ENCODE data around the gene MAP2K3. TPM values are rescaled to one million over a fixed set of nuclear protein-coding genes. Genes with fewer than 3 reads are reported as not detected.
"Not testable (repeated sequence)": the region's sequence is repeated elsewhere in the genome, so short reads cannot be mapped to it uniquely, and the experiment has no call there.

MAP2K3 gene
- total RNA-seq, 1 donor from 2014 or later, result 11.5 TPM

- not testable (repeated sequence) for H3K4me1 ChIP-seq (ENCODE audit: control insufficient read depth in 3 of 3, insufficient read depth in 3 of 3, low read length in 3 of 3); H3K9ac ChIP-seq (ENCODE audit: low read depth in 1 of 3, low read length in 3 of 3); H3K27me3 ChIP-seq (ENCODE audit: control insufficient read depth in 3 of 3, insufficient read depth in 3 of 3, low read length in 3 of 3); H3K27ac ChIP-seq (ENCODE audit: low read depth, low read length); H3K36me3 ChIP-seq (ENCODE audit: control insufficient read depth in 3 of 3, insufficient read depth in 3 of 3, low read length in 3 of 3); H3K4me3 ChIP-seq (ENCODE audit: low read length in 3 of 3); H3K9me3 ChIP-seq (ENCODE audit: control insufficient read depth in 3 of 3, low read length in 3 of 3)
Measured at GRCh38 chr17:21349358-21350050, 65.0 kb downstream of the MAP2K3 start.

GRCh38 chr17:21350495-21350894 lies 66.0 kb downstream of the MAP2K3 start:
- H3K9ac ChIP-seq (ENCODE audit: low read depth in 1 of 3, low read length in 3 of 3); H3K9me3 ChIP-seq (ENCODE audit: control insufficient read depth in 3 of 3, low read length in 3 of 3); H3K27me3 ChIP-seq (ENCODE audit: control insufficient read depth in 3 of 3, insufficient read depth in 3 of 3, low read length in 3 of 3); H3K27ac ChIP-seq (ENCODE audit: low read depth, low read length); H3K4me1 ChIP-seq (ENCODE audit: control insufficient read depth in 3 of 3, insufficient read depth in 3 of 3, low read length in 3 of 3); H3K4me3 ChIP-seq (ENCODE audit: low read length in 3 of 3); H3K36me3 ChIP-seq (ENCODE audit: control insufficient read depth in 3 of 3, insufficient read depth in 3 of 3, low read length in 3 of 3): not testable (repeated sequence)

GRCh38 chr17:21351366-21352065 lies 67.0 kb downstream of the MAP2K3 start:
- Histone ChIP-seq H3K36me3 (ENCODE audit: control insufficient read depth in 3 of 3, insufficient read depth in 3 of 3, low read length in 3 of 3) (no peaks in the 10 kb centered on the region), H3K9me3 (ENCODE audit: control insufficient read depth in 3 of 3, low read length in 3 of 3) (no peaks in the 10 kb centered on the region), H3K27me3 (ENCODE audit: control insufficient read depth in 3 of 3, insufficient read depth in 3 of 3, low read length in 3 of 3) (peaks cover 0 to 3% (median 0%) of the 10 kb centered on the region in 3 donors), H3K27ac (ENCODE audit: low read depth, low read length) (no peak overlapping the region), H3K4me3 (ENCODE audit: low read length in 3 of 3) (no peak overlapping the region), H3K4me1 (ENCODE audit: control insufficient read depth in 3 of 3, insufficient read depth in 3 of 3, low read length in 3 of 3) (no peaks in the 10 kb centered on the region), H3K9ac (ENCODE audit: low read depth in 1 of 3, low read length in 3 of 3) (no peak overlapping the region)

- Histone ChIP-seq H3K36me3 (ENCODE audit: control insufficient read depth in 3 of 3, insufficient read depth in 3 of 3, low read length in 3 of 3) (no peaks in the 10 kb centered on the region), H3K9ac (ENCODE audit: low read depth in 1 of 3, low read length in 3 of 3) (no peak overlapping the region), H3K27ac (ENCODE audit: low read depth, low read length) (no peak overlapping the region), H3K27me3 (ENCODE audit: control insufficient read depth in 3 of 3, insufficient read depth in 3 of 3, low read length in 3 of 3) (peaks cover 0 to 3% (median 0%) of the 10 kb centered on the region in 3 donors), H3K4me3 (ENCODE audit: low read length in 3 of 3) (no peak overlapping the region), H3K4me1 (ENCODE audit: control insufficient read depth in 3 of 3, insufficient read depth in 3 of 3, low read length in 3 of 3) (no peaks in the 10 kb centered on the region), H3K9me3 (ENCODE audit: control insufficient read depth in 3 of 3, low read length in 3 of 3) (no peaks in the 10 kb centered on the region)
Measured at GRCh38 chr17:21352221-21352980, 67.9 kb downstream of the MAP2K3 start.

GRCh38 chr17:21352981-21353265 lies 68.4 kb downstream of the MAP2K3 start:
- Histone ChIP-seq H3K9ac (ENCODE audit: low read depth in 1 of 3, low read length in 3 of 3) (no peak overlapping the region), H3K9me3 (ENCODE audit: control insufficient read depth in 3 of 3, low read length in 3 of 3) (no peaks in the 10 kb centered on the region), H3K4me1 (ENCODE audit: control insufficient read depth in 3 of 3, insufficient read depth in 3 of 3, low read length in 3 of 3) (peaks cover 0 to 5% (median 0%) of the 10 kb centered on the region in 3 donors), H3K27me3 (ENCODE audit: control insufficient read depth in 3 of 3, insufficient read depth in 3 of 3, low read length in 3 of 3) (peaks cover 0 to 3% (median 0%) of the 10 kb centered on the region in 3 donors), H3K4me3 (ENCODE audit: low read length in 3 of 3) (no peak overlapping the region), H3K27ac (ENCODE audit: low read depth, low read length) (no peak overlapping the region), H3K36me3 (ENCODE audit: control insufficient read depth in 3 of 3, insufficient read depth in 3 of 3, low read length in 3 of 3) (no peaks in the 10 kb centered on the region)

- Histone ChIP-seq H3K4me3 (ENCODE audit: low read length in 3 of 3) (no peak overlapping the region), H3K9ac (ENCODE audit: low read depth in 1 of 3, low read length in 3 of 3) (no peak overlapping the region), H3K9me3 (ENCODE audit: control insufficient read depth in 3 of 3, low read length in 3 of 3) (no peaks in the 10 kb centered on the region), H3K4me1 (ENCODE audit: control insufficient read depth in 3 of 3, insufficient read depth in 3 of 3, low read length in 3 of 3) (peaks cover 2 to 5% (median 3%) of the 10 kb centered on the region in 3 donors), H3K36me3 (ENCODE audit: control insufficient read depth in 3 of 3, insufficient read depth in 3 of 3, low read length in 3 of 3) (no peaks in the 10 kb centered on the region), H3K27ac (ENCODE audit: low read depth, low read length) (no peak overlapping the region), H3K27me3 (ENCODE audit: control insufficient read depth in 3 of 3, insufficient read depth in 3 of 3, low read length in 3 of 3) (peaks cover 0 to 3% (median 0%) of the 10 kb centered on the region in 3 donors)
Measured at GRCh38 chr17:21353326-21354010, 69.0 kb downstream of the MAP2K3 start.

- H3K36me3 ChIP-seq (ENCODE audit: control insufficient read depth in 3 of 3, insufficient read depth in 3 of 3, low read length in 3 of 3), result no peaks in the 10 kb centered on the region
- H3K4me1 ChIP-seq (ENCODE audit: control insufficient read depth in 3 of 3, insufficient read depth in 3 of 3, low read length in 3 of 3), result peaks cover 2 to 11% (median 4%) of the 10 kb centered on the region in 3 donors
- no peak overlapping the region for H3K4me3 ChIP-seq (ENCODE audit: low read length in 3 of 3)
- H3K27me3 ChIP-seq (ENCODE audit: control insufficient read depth in 3 of 3, insufficient read depth in 3 of 3, low read length in 3 of 3), result peaks cover 0 to 3% (median 0%) of the 10 kb centered on the region in 3 donors
- H3K9ac ChIP-seq (ENCODE audit: low read depth in 1 of 3, low read length in 3 of 3), result no peak overlapping the region
- H3K27ac ChIP-seq (ENCODE audit: low read depth, low read length), result no peak overlapping the region
- H3K9me3 ChIP-seq (ENCODE audit: control insufficient read depth in 3 of 3, low read length in 3 of 3), result no peaks in the 10 kb centered on the region
Measured at GRCh38 chr17:21354796-21355385, 70.4 kb downstream of the MAP2K3 start.

GRCh38 chr17:21355586-21355985 lies 71.1 kb downstream of the MAP2K3 start:
- Histone ChIP-seq H3K4me1 (ENCODE audit: control insufficient read depth in 3 of 3, insufficient read depth in 3 of 3, low read length in 3 of 3) (peaks cover 2 to 11% (median 4%) of the 10 kb centered on the region in 3 donors), H3K27me3 (ENCODE audit: control insufficient read depth in 3 of 3, insufficient read depth in 3 of 3, low read length in 3 of 3) (peaks cover 0 to 3% (median 0%) of the 10 kb centered on the region in 3 donors), H3K27ac (ENCODE audit: low read depth, low read length) (no peak overlapping the region), H3K9me3 (ENCODE audit: control insufficient read depth in 3 of 3, low read length in 3 of 3) (no peaks in the 10 kb centered on the region), H3K4me3 (ENCODE audit: low read length in 3 of 3) (no peak overlapping the region), H3K36me3 (ENCODE audit: control insufficient read depth in 3 of 3, insufficient read depth in 3 of 3, low read length in 3 of 3) (no peaks in the 10 kb centered on the region), H3K9ac (ENCODE audit: low read depth in 1 of 3, low read length in 3 of 3) (no peak overlapping the region)

- H3K36me3 ChIP-seq (ENCODE audit: control insufficient read depth in 3 of 3, insufficient read depth in 3 of 3, low read length in 3 of 3), result no peaks in the 10 kb centered on the region
- H3K27ac ChIP-seq (ENCODE audit: low read depth, low read length), result no peak overlapping the region
- no peak overlapping the region for H3K9ac ChIP-seq (ENCODE audit: low read depth in 1 of 3, low read length in 3 of 3)
Measured at GRCh38 chr17:21356537-21357127, 72.1 kb downstream of the MAP2K3 start.

More at GRCh38 chr17:21356537-21357127, 72.1 kb downstream of the MAP2K3 start:
- H3K9me3 ChIP-seq (ENCODE audit: control insufficient read depth in 3 of 3, low read length in 3 of 3), result no peaks in the 10 kb centered on the region
- H3K27me3 ChIP-seq (ENCODE audit: control insufficient read depth in 3 of 3, insufficient read depth in 3 of 3, low read length in 3 of 3), result peaks cover 0 to 3% (median 0%) of the 10 kb centered on the region in 3 donors
- H3K4me3 ChIP-seq (ENCODE audit: low read length in 3 of 3), result no peak overlapping the region
- peaks cover 2 to 11% (median 4%) of the 10 kb centered on the region in 3 donors for H3K4me1 ChIP-seq (ENCODE audit: control insufficient read depth in 3 of 3, insufficient read depth in 3 of 3, low read length in 3 of 3)
